Measurements from ENCODE around the gene CEL.

DNA sequence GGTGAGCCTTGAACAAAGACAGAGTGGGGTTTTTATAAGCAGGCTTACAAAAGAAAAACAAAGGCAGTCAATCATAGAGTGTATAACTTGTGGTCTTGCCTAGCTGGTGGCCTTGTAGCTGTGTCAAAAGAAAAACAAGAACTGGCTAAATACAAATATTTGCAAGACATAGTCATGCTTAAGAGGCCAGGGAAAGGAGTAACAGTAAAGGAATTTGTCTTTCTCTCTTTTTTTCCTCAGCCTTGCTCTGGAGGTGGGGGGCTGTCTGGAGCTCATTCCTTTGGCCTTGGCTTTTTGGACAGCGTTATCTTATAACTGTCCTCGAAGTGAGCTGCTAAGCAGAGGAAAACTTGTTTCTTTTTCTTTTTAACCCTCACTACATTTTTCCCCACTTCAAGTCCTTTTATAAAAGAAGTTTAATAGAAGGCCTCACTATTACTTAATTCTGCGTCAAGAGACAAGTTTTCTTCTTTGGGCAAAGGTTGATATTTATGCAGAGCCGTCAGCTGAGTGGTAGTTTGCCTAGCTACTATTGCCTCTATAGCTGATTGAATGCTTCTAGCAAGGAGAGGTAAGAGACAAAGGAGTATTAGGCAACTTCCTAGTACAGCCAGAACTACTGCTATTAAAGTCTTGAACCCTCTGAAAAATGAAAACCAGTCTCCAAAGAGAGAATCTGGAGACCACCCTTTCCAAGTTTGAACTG is 14.3 kb downstream of the CEL start:
- TF ChIP-seq, protein P1, sequence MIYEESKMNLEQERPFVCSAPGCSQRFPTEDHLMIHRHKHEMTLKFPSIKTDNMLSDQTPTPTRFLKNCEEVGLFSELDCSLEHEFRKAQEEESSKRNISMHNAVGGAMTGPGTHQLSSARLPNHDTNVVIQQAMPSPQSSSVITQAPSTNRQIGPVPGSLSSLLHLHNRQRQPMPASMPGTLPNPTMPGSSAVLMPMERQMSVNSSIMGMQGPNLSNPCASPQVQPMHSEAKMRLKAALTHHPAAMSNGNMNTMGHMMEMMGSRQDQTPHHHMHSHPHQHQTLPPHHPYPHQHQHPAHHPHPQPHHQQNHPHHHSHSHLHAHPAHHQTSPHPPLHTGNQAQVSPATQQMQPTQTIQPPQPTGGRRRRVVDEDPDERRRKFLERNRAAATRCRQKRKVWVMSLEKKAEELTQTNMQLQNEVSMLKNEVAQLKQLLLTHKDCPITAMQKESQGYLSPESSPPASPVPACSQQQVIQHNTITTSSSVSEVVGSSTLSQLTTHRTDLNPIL (CRISPR knock-in tag; IDR thresholded peaks at IDR 0.05; ENCODE audit: low read depth), result no peak
- TF ChIP-seq ZFP30 (CRISPR knock-in tag; IDR thresholded peaks at IDR 0.05), result no peak
- TF ChIP-seq ZC3H10 (CRISPR knock-in tag; IDR thresholded peaks at IDR 0.05), result no peak
- TF ChIP-seq OSR1 (CRISPR knock-in tag; IDR thresholded peaks at IDR 0.05), result no peak
- no peak for TF ChIP-seq TOX (CRISPR knock-in tag; IDR thresholded peaks at IDR 0.05; ENCODE audit: borderline replicate concordance)
- TF ChIP-seq, protein P2, sequence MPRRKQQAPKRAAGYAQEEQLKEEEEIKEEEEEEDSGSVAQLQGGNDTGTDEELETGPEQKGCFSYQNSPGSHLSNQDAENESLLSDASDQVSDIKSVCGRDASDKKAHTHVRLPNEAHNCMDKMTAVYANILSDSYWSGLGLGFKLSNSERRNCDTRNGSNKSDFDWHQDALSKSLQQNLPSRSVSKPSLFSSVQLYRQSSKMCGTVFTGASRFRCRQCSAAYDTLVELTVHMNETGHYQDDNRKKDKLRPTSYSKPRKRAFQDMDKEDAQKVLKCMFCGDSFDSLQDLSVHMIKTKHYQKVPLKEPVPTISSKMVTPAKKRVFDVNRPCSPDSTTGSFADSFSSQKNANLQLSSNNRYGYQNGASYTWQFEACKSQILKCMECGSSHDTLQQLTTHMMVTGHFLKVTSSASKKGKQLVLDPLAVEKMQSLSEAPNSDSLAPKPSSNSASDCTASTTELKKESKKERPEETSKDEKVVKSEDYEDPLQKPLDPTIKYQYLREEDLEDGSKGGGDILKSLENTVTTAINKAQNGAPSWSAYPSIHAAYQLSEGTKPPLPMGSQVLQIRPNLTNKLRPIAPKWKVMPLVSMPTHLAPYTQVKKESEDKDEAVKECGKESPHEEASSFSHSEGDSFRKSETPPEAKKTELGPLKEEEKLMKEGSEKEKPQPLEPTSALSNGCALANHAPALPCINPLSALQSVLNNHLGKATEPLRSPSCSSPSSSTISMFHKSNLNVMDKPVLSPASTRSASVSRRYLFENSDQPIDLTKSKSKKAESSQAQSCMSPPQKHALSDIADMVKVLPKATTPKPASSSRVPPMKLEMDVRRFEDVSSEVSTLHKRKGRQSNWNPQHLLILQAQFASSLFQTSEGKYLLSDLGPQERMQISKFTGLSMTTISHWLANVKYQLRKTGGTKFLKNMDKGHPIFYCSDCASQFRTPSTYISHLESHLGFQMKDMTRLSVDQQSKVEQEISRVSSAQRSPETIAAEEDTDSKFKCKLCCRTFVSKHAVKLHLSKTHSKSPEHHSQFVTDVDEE (CRISPR knock-in tag; IDR thresholded peaks at IDR 0.05), result no peak
- no peak for TF ChIP-seq ZNF8 (CRISPR knock-in tag; IDR thresholded peaks at IDR 0.05)
- TF ChIP-seq PPARA (CRISPR knock-in tag; IDR thresholded peaks at IDR 0.05; ENCODE audit: borderline replicate concordance), result no peak
- TF ChIP-seq, protein P3, sequence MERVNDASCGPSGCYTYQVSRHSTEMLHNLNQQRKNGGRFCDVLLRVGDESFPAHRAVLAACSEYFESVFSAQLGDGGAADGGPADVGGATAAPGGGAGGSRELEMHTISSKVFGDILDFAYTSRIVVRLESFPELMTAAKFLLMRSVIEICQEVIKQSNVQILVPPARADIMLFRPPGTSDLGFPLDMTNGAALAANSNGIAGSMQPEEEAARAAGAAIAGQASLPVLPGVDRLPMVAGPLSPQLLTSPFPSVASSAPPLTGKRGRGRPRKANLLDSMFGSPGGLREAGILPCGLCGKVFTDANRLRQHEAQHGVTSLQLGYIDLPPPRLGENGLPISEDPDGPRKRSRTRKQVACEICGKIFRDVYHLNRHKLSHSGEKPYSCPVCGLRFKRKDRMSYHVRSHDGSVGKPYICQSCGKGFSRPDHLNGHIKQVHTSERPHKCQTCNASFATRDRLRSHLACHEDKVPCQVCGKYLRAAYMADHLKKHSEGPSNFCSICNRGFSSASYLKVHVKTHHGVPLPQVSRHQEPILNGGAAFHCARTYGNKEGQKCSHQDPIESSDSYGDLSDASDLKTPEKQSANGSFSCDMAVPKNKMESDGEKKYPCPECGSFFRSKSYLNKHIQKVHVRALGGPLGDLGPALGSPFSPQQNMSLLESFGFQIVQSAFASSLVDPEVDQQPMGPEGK (CRISPR knock-in tag; IDR thresholded peaks at IDR 0.05; ENCODE audit: borderline replicate concordance), result no peak
- TF ChIP-seq, protein P4, sequence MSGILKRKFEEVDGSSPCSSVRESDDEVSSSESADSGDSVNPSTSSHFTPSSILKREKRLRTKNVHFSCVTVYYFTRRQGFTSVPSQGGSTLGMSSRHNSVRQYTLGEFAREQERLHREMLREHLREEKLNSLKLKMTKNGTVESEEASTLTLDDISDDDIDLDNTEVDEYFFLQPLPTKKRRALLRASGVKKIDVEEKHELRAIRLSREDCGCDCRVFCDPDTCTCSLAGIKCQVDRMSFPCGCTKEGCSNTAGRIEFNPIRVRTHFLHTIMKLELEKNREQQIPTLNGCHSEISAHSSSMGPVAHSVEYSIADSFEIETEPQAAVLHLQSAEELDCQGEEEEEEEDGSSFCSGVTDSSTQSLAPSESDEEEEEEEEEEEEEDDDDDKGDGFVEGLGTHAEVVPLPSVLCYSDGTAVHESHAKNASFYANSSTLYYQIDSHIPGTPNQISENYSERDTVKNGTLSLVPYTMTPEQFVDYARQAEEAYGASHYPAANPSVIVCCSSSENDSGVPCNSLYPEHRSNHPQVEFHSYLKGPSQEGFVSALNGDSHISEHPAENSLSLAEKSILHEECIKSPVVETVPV (CRISPR knock-in tag; IDR thresholded peaks at IDR 0.05), result no peak
- no peak for TF ChIP-seq CSDC2 (CRISPR knock-in tag; IDR thresholded peaks at IDR 0.05)
- no peak for TF ChIP-seq ZNF70 (CRISPR knock-in tag; IDR thresholded peaks at IDR 0.05)

Data from SK-N-SH treated with all-trans-retinoic acid at 6 μM for 48 hours (cell line).